Activated CD8-positive, alpha-beta memory T cell treated with anti-CD3 and anti-CD28 coated beads for 36 hours (primary cell): ENCODE results near the gene RBM28. TPM values are rescaled to one million over a fixed set of nuclear protein-coding genes. Genes with fewer than 3 reads are reported as not detected.

Experiments
- CTCF ChIA-PET: fragments of 350-600 bp; sonication (Branson Sonifier 250); formaldehyde crosslinking; loops from one replicate; lab custom pipeline; 2021; ENCODE audit warnings: antibody characterized with exemption; lab: Charles Lee
- POLR2A ChIA-PET: fragments of 350-600 bp; sonication (Branson Sonifier 250); formaldehyde crosslinking; loops from one replicate; lab custom pipeline; 2021; ENCODE audit warnings: antibody characterized with exemption; lab: Charles Lee
- total RNA-seq, 2 experiments: library from RNA; stranded (reverse); gene quantifications; one replicate each; pipeline ENCODE4 v1.2.3, GENCODE V29; 2021

Gene RBM28
- total RNA-seq, 2 experiments from 2014 or later, result 74.3 to 81.2 TPM

GRCh38 chr7:128254470-128254869 lies 89.2 kb downstream of the RBM28 start:
- POLR2A ChIA-PET, result no interaction called here
- CTCF ChIA-PET, result no interaction called here

DNA sequence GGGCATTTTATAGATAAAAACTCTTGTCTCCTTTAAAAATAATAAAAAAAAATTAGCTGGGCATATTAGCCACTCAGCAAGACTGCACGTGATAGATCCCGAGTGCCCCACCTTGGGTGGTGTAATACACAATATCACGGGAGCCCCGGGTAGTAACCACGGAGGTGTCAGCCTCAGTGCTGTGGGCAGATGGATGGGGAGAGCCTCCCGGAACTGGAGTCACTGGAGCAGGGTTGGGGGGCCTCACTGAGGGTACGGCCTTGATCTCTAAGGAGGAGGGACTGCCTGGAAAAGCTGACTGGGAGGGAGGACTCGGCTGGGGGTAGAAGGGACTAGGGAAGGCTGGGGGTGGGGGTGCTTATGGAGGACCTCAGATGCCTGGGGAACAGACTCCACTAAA lies 90.0 kb downstream of the RBM28 start:
- POLR2A ChIA-PET, result no interaction called here
- CTCF ChIA-PET, result no interaction called here

- ChIA-PET POLR2A (no interaction called here), CTCF (interaction anchor here (1.1 kb wide), 1 partner anchor 42 kb away, joined by 3 read pairs; no protein-coding TSS in a partner anchor)
Observed at GRCh38 chr7:128251337-128251736, 92.4 kb downstream of the RBM28 start.

Other genes with a start within 250 kb of the RBM28 start
- gene LEP, start 102.6 kb downstream of the RBM28 start, total RNA-seq, result not detected
- gene PRRT4, start 17.8 kb upstream of the RBM28 start, total RNA-seq, result under 1 TPM; 0.23 to 0.27 TPM
- gene IMPDH1, start 66.1 kb upstream of the RBM28 start, total RNA-seq, result 10 to 100 TPM; 81.1 to 81.7 TPM
- 10 to 100 TPM; 49.9 to 53.1 TPM for gene HILPDA, start 112.0 kb upstream of the RBM28 start, total RNA-seq
- 10 to 100 TPM; 59.3 to 60.4 TPM for gene METTL2B, start 132.8 kb upstream of the RBM28 start, total RNA-seq